ENCODE measurements around the gene HES5.

The HES5 gene

DNA sequence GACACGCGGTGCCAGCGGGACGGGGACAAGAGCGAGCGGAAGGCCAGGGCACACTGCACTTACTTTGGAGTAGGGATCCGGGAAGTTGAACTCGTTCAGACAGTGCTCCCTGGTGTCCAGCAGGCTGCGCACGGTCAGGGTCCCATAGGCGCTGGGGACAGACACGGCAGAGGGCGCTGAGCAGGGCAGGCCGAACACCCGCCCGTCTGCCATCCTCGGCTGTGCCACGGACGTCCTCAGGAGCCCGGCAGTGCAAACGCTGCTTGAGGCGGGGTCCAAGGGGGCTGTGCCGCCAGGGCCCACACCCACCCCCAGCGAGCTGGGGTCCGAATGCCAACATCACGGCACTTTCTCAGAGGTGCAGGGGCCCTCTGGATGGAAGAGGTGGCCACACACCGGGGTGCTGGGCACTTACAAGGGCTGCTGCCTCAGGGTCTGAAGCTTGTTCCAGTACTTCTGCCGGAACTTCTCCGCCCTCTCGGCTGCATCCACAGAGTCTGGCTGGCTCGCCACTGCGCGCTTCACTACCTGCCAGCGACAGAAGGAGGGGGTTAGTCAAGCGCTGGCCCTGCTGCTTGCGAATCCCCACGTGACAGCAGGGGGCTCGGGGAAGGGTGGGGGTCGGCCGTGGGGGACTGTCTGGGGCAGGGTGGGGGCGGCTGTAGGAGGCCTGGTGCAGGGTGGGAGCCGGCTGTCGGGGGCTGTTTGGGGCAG lies 16.0 kb downstream of the HES5 start:
- ChIA-PET POLR2A (interaction anchor here (1.1 kb wide), 1 partner anchor 12 kb away, joined by 3 read pairs; the partner anchor contains the start of gene PANK4), CTCF (no interaction called here)
- no peak for DNase-seq (ENCODE audit: extremely low spot score)
- TF ChIP-seq TARDBP (IDR thresholded peaks at IDR 0.05) (no peak), FOXK2 (IDR thresholded peaks at IDR 0.05) (no peak), SUZ12 (IDR thresholded peaks at IDR 0.05) (no peak)

DNA sequence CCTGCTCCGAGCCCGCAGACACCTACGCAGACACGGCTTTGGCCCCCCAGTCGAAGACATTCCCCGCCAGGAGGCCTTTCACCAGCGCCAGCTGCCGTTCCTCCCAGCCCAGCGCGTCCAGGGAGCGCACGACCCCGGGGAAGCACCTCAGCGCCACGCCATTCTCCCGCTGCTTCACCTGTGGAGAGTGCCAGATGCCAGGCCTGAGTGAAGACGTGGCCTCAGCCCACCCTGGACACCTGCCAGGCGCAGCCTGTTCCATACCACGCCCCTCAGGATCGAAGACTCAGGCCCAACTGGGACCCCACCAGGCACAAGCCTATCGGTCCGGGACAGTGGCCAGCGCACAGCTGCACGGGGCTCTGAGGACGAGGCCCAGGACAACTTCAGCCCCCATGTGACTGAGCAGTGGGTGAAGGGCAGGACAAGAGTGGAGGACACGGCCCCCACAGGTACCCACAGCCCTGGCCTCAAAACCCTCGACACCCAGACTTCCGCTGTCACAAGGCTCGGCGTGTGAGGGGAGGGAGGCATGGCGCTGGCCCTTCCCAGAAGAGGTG lies 17.1 kb downstream of the HES5 start:
- ChIA-PET CTCF (no interaction called here), POLR2A (no interaction called here)
- TF ChIP-seq CTBP1 (IDR thresholded peaks at IDR 0.05; ENCODE audit: borderline replicate concordance) = no peak
- TF ChIP-seq SUZ12 (IDR thresholded peaks at IDR 0.05) = no peak
- TF ChIP-seq FOXM1 (IDR thresholded peaks at IDR 0.05; ENCODE audit: borderline replicate concordance) = no peak
- no peak for TF ChIP-seq HDGF (IDR thresholded peaks at IDR 0.05; ENCODE audit: borderline replicate concordance)
- TF ChIP-seq NFRKB (IDR thresholded peaks at IDR 0.05) = no peak
- TF ChIP-seq, protein P1, sequence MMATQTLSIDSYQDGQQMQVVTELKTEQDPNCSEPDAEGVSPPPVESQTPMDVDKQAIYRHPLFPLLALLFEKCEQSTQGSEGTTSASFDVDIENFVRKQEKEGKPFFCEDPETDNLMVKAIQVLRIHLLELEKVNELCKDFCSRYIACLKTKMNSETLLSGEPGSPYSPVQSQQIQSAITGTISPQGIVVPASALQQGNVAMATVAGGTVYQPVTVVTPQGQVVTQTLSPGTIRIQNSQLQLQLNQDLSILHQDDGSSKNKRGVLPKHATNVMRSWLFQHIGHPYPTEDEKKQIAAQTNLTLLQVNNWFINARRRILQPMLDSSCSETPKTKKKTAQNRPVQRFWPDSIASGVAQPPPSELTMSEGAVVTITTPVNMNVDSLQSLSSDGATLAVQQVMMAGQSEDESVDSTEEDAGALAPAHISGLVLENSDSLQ (IDR thresholded peaks at IDR 0.05) = no peak
- no peak for TF ChIP-seq ZNF384 (IDR thresholded peaks at IDR 0.05)
- TF ChIP-seq FOXA1 (IDR thresholded peaks at IDR 0.05) = no peak
- no peak for TF ChIP-seq BHLHE40 (IDR thresholded peaks at IDR 0.05; ENCODE audit: borderline replicate concordance)
- no peak for TF ChIP-seq FOXK2 (IDR thresholded peaks at IDR 0.05)
- TF ChIP-seq SP1 (IDR thresholded peaks at IDR 0.05) = no peak
- no peak for TF ChIP-seq ELF4 (IDR thresholded peaks at IDR 0.05)
- no peak for TF ChIP-seq TARDBP (IDR thresholded peaks at IDR 0.05)
- no peak for TF ChIP-seq LEF1 (IDR thresholded peaks at IDR 0.05; ENCODE audit: borderline replicate concordance)
- no peak for TF ChIP-seq L3MBTL2 (conservative IDR thresholded peaks at IDR 0.05)
- DNase-seq (ENCODE audit: extremely low spot score) = no peak

DNA sequence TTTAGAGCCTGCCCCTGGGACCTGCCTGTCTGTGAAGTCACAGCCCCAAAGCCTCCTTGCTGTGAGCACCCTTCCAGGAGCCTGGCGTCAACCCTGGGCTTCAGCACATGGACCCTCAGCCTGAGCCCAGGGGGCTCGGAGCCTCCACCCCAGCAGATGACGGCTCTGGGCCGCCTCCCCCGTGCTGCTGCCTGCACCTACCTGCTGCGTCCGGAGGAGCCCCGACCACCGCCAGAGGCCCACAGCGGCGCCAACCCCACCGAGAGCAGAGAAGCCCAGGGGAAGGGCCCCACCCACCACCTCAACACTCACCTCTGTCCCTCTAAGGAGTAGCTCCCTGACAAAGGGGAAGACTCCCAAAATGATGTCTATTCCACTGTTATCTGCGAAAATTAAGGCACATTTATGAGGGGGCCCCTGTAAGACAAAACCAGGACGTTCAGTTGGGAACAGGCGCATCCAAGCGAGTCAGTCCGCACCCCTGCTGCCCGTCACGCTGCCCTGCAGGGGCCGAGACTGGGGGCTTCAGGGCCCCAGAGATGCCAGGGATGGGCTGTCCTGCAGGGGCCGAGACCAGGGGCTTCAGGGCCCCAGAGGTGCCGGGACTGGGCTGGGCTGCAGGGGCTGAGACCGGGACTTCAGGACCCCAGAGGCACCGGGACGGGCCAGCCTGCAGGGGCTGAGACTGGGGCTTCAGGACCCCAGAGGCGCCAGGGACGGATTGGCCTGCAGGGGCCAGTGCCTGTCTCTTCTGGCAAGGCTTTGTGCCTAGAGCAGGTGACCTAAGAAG lies 19.5 kb downstream of the HES5 start:
- ChIA-PET POLR2A (no interaction called here), CTCF (no interaction called here)
- TF ChIP-seq L3MBTL2 (conservative IDR thresholded peaks at IDR 0.05) (no peak), FOXA1 (IDR thresholded peaks at IDR 0.05) (no peak), CTBP1 (IDR thresholded peaks at IDR 0.05; ENCODE audit: borderline replicate concordance) (no peak), SUZ12 (IDR thresholded peaks at IDR 0.05) (no peak), SP1 (IDR thresholded peaks at IDR 0.05) (no peak), NFRKB (IDR thresholded peaks at IDR 0.05) (no peak), ELF4 (IDR thresholded peaks at IDR 0.05) (no peak), FOXK2 (IDR thresholded peaks at IDR 0.05) (no peak), LEF1 (IDR thresholded peaks at IDR 0.05; ENCODE audit: borderline replicate concordance) (no peak), FOXM1 (IDR thresholded peaks at IDR 0.05; ENCODE audit: borderline replicate concordance) (no peak), BHLHE40 (IDR thresholded peaks at IDR 0.05; ENCODE audit: borderline replicate concordance) (no peak)
- no peak for DNase-seq (ENCODE audit: extremely low spot score)

DNA sequence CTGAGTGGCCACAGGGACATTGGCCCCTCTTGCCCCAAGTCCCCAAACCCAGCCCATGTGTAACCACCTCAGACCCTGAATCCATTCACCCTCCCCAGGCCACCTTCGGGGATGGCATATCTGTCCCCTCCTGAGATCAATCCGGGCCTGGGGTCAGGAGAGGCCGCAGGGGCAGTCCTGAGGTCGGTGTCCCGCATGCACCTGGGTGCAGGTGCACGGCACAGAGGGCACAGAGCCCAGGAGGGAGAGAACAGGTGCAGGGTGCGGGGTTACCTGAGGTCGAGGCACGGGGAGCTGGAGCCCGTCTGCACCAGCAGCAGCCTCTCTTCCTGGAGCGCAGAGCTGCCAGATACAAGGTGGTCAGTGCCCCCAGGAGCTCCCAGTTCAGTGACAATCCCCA lies 20.5 kb downstream of the HES5 start:
- TF ChIP-seq HDGF (IDR thresholded peaks at IDR 0.05; ENCODE audit: borderline replicate concordance) (no peak), FOXM1 (IDR thresholded peaks at IDR 0.05; ENCODE audit: borderline replicate concordance) (no peak)
- CTCF ChIA-PET = no interaction called here
- POLR2A ChIA-PET = no interaction called here
- DNase-seq (ENCODE audit: extremely low spot score) = no peak

DNA sequence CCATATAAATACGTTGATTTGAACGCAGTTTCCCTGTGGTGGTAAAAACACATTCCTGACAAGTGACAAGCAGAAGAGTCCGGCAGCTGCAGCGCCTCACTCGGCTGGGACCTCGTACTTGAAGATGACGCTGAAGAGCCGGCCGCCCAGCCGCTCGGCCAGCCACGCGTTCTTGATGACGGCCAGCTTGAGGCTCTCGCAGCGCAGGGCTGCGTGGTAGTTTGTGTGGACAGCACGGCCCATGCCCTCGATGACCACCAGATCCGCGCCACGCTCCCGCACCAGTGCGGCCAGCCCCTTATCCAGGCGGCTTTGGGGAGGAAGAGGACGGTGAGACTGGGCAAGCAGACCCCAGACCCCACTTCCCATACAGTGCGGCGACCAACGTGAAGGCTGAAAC lies 21.3 kb downstream of the HES5 start:
- CTCF ChIA-PET = no interaction called here
- no peak for TF ChIP-seq FOXA1 (IDR thresholded peaks at IDR 0.05)
- no peak for TF ChIP-seq ZNF384 (IDR thresholded peaks at IDR 0.05)
- TF ChIP-seq LEF1 (IDR thresholded peaks at IDR 0.05; ENCODE audit: borderline replicate concordance) = no peak
- no peak for TF ChIP-seq TARDBP (IDR thresholded peaks at IDR 0.05)
- TF ChIP-seq, protein P1 (IDR thresholded peaks at IDR 0.05) = no peak
- TF ChIP-seq L3MBTL2 (conservative IDR thresholded peaks at IDR 0.05) = no peak
- no peak for TF ChIP-seq SP1 (IDR thresholded peaks at IDR 0.05)
- TF ChIP-seq SUZ12 (IDR thresholded peaks at IDR 0.05) = no peak
- TF ChIP-seq ARNT (IDR thresholded peaks at IDR 0.05) = no peak
- no peak for TF ChIP-seq NFRKB (IDR thresholded peaks at IDR 0.05)
- TF ChIP-seq BHLHE40 (IDR thresholded peaks at IDR 0.05; ENCODE audit: borderline replicate concordance) = no peak
- no peak for TF ChIP-seq FOXM1 (IDR thresholded peaks at IDR 0.05; ENCODE audit: borderline replicate concordance)
- no peak for TF ChIP-seq ELF4 (IDR thresholded peaks at IDR 0.05)
- no peak for TF ChIP-seq CTBP1 (IDR thresholded peaks at IDR 0.05; ENCODE audit: borderline replicate concordance)
- no peak for TF ChIP-seq HDGF (IDR thresholded peaks at IDR 0.05; ENCODE audit: borderline replicate concordance)
- no peak for TF ChIP-seq FOXK2 (IDR thresholded peaks at IDR 0.05)
- POLR2A ChIA-PET = no interaction called here
- DNase-seq (ENCODE audit: extremely low spot score) = no peak

DNA sequence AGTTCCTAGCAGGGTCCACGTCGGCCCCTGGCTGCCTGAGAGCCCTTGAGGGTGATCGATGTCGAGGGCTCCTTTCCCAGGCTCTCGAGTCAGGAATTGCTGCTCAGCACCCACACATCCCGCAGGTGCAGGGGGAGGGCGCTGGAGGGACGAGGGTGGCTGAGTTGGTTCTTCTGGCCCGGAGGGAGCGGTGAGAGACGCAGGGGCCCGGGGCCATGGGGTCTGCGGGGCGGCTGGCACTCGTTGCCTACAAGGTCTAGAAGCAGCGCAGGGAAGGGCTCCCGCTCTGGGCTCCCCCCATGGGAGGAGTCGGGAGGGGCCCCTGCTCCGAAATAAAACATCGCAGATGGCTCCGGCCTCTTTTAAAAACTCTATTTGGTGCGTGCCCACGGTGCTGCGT lies 21.9 kb downstream of the HES5 start:
- POLR2A ChIA-PET = interaction anchor here (0.8 kb wide), 1 partner anchor 9 kb away, joined by 4 read pairs; no protein-coding TSS in a partner anchor

More for the DNA sequence above, 21.9 kb downstream of the HES5 start:
- DNase-seq (ENCODE audit: extremely low spot score) = no peak
- TF ChIP-seq SP1 (IDR thresholded peaks at IDR 0.05) (no peak), LEF1 (IDR thresholded peaks at IDR 0.05; ENCODE audit: borderline replicate concordance) (no peak), FOXA1 (IDR thresholded peaks at IDR 0.05) (no peak), BHLHE40 (IDR thresholded peaks at IDR 0.05; ENCODE audit: borderline replicate concordance) (no peak), SUZ12 (IDR thresholded peaks at IDR 0.05) (no peak), TARDBP (IDR thresholded peaks at IDR 0.05) (no peak), FOXK2 (IDR thresholded peaks at IDR 0.05) (no peak), ARNT (IDR thresholded peaks at IDR 0.05) (no peak), NFRKB (IDR thresholded peaks at IDR 0.05) (no peak), CTBP1 (IDR thresholded peaks at IDR 0.05; ENCODE audit: borderline replicate concordance) (no peak), ELF4 (IDR thresholded peaks at IDR 0.05) (no peak)
- CTCF ChIA-PET = no interaction called here
